ENCODE measurements around the gene TGOLN2. TPM values are rescaled to one million over a fixed set of nuclear protein-coding genes. Genes with fewer than 3 reads are reported as not detected.
A peak's percentile ranks its signal among the peaks of the same experiment; 100 is the strongest.
"Not testable (repeated sequence)": the region's sequence is repeated elsewhere in the genome, so short reads cannot be mapped to it uniquely, and the experiment has no call there.

Gene TGOLN2
- total RNA-seq, 1 donor from 2014 or later, result 96.5 TPM

GRCh38 chr2:85354286-85355072, 26.7 kb upstream of the TGOLN2 start, which contains the start of the genes ELMOD3 and RETSAT:
Gene ELMOD3 (plus strand): TSS chr2:85354769. CDS start chr2:85357199, 2,430 bp downstream.
Gene RETSAT (minus strand): TSS chr2:85354528. CDS start chr2:85354507, 21 bp downstream.
- Mint-ChIP-seq H3K4me1 (ENCODE audit: low read depth) (peaks cover 31% of the 10 kb centered on the region), H3K4me3 (ENCODE audit: low read depth) (peak within 1 kb of the TSS; percentile 99), H3K27me3 (ENCODE audit: low read depth) (no peaks in the 10 kb centered on the region), H3K9me3 (no peaks in the 10 kb centered on the region), H3K27ac (peak within 1 kb of the TSS; percentile 97), H3K36me3 (ENCODE audit: low read depth) (peaks cover 37% of the 10 kb centered on the region)
- intact Hi-C loops (cut with micrococcal nuclease), result loop anchor here (1.0 kb wide), 3 partner anchors 26 to 207 kb away; partner anchors contain the start of genes GGCX and SH2D6
- peak; percentile 97 for DNase-seq (ENCODE audit: low spot score)

GRCh38 chr2:85353876-85354285, 26.1 kb upstream of the TGOLN2 start:
- Mint-ChIP-seq H3K4me3 (ENCODE audit: low read depth) (peak overlapping the region; percentile 99), H3K9me3 (no peaks in the 10 kb centered on the region), H3K27ac (peak overlapping the region; percentile 97), H3K27me3 (ENCODE audit: low read depth) (no peaks in the 10 kb centered on the region), H3K4me1 (ENCODE audit: low read depth) (peaks cover 28% of the 10 kb centered on the region), H3K36me3 (ENCODE audit: low read depth) (peaks cover 39% of the 10 kb centered on the region)
- no peak for DNase-seq (ENCODE audit: low spot score)
- intact Hi-C loops (cut with micrococcal nuclease), result loop anchor here (1.0 kb wide), 3 partner anchors 26 to 207 kb away; partner anchors contain the start of genes GGCX and SH2D6

- H3K4me3 Mint-ChIP-seq (ENCODE audit: low read depth), result no peak overlapping the region
- intact Hi-C loops (cut with micrococcal nuclease), result no loop called here
- no peaks in the 10 kb centered on the region for H3K9me3 Mint-ChIP-seq
- H3K27me3 Mint-ChIP-seq (ENCODE audit: low read depth), result no peaks in the 10 kb centered on the region
- H3K27ac Mint-ChIP-seq, result no peak overlapping the region
- H3K36me3 Mint-ChIP-seq (ENCODE audit: low read depth), result peaks cover 47% of the 10 kb centered on the region
- H3K4me1 Mint-ChIP-seq (ENCODE audit: low read depth), result peaks cover 3% of the 10 kb centered on the region
- DNase-seq (ENCODE audit: low spot score), result no peak
Measured at GRCh38 chr2:85347599-85347998, 19.8 kb upstream of the TGOLN2 start.

GRCh38 chr2:85344356-85344954, 16.7 kb upstream of the TGOLN2 start:
- Mint-ChIP-seq H3K4me1 (ENCODE audit: low read depth) (no peaks in the 10 kb centered on the region), H3K36me3 (ENCODE audit: low read depth) (peaks cover 32% of the 10 kb centered on the region)
- intact Hi-C loops (cut with micrococcal nuclease), result no loop called here

GRCh38 chr2:85343207-85343895, 15.6 kb upstream of the TGOLN2 start:
- H3K27ac Mint-ChIP-seq; H3K4me3 Mint-ChIP-seq (ENCODE audit: low read depth); H3K27me3 Mint-ChIP-seq (ENCODE audit: low read depth); intact Hi-C loops (cut with micrococcal nuclease); H3K4me1 Mint-ChIP-seq (ENCODE audit: low read depth); DNase-seq (ENCODE audit: low spot score); H3K9me3 Mint-ChIP-seq: not testable (repeated sequence)
- H3K36me3 Mint-ChIP-seq (ENCODE audit: low read depth), result peaks cover 26% of the 10 kb centered on the region

More at GRCh38 chr2:85344356-85344954, 16.7 kb upstream of the TGOLN2 start:
- Mint-ChIP-seq H3K27ac (no peak overlapping the region), H3K4me3 (ENCODE audit: low read depth) (no peak overlapping the region), H3K27me3 (ENCODE audit: low read depth) (peaks cover 3% of the 10 kb centered on the region), H3K9me3 (no peaks in the 10 kb centered on the region)
- DNase-seq (ENCODE audit: low spot score), result no peak

GRCh38 chr2:85342156-85342555, 14.4 kb upstream of the TGOLN2 start:
- Mint-ChIP-seq H3K4me3 (ENCODE audit: low read depth) (no peak overlapping the region), H3K27me3 (ENCODE audit: low read depth) (peaks cover 4% of the 10 kb centered on the region), H3K27ac (peak overlapping the region; percentile 48), H3K4me1 (ENCODE audit: low read depth) (no peaks in the 10 kb centered on the region), H3K9me3 (no peaks in the 10 kb centered on the region), H3K36me3 (ENCODE audit: low read depth) (peaks cover 19% of the 10 kb centered on the region)
- no peak for DNase-seq (ENCODE audit: low spot score)
- intact Hi-C loops (cut with micrococcal nuclease), result no loop called here

- Mint-ChIP-seq H3K9me3 (no peaks in the 10 kb centered on the region), H3K4me3 (ENCODE audit: low read depth) (no peak overlapping the region)
- intact Hi-C loops (cut with micrococcal nuclease), result no loop called here
Measured at GRCh38 chr2:85341269-85342029, 13.7 kb upstream of the TGOLN2 start.

GRCh38 chr2:85340034-85340892, 12.5 kb upstream of the TGOLN2 start:
- DNase-seq (ENCODE audit: low spot score), result no peak
- peaks cover 14% of the 10 kb centered on the region for H3K36me3 Mint-ChIP-seq (ENCODE audit: low read depth)
- H3K4me1 Mint-ChIP-seq (ENCODE audit: low read depth), result no peaks in the 10 kb centered on the region
- intact Hi-C loops (cut with micrococcal nuclease), result no loop called here
- no peak overlapping the region for H3K27ac Mint-ChIP-seq
- H3K4me3 Mint-ChIP-seq (ENCODE audit: low read depth), result no peak overlapping the region
- no peaks in the 10 kb centered on the region for H3K9me3 Mint-ChIP-seq
- H3K27me3 Mint-ChIP-seq (ENCODE audit: low read depth), result peaks cover 4% of the 10 kb centered on the region

More at GRCh38 chr2:85341269-85342029, 13.7 kb upstream of the TGOLN2 start:
- H3K27ac Mint-ChIP-seq, result no peak overlapping the region
- H3K4me1 Mint-ChIP-seq (ENCODE audit: low read depth), result no peaks in the 10 kb centered on the region
- H3K27me3 Mint-ChIP-seq (ENCODE audit: low read depth), result peaks cover 4% of the 10 kb centered on the region
- DNase-seq (ENCODE audit: low spot score), result no peak
- H3K36me3 Mint-ChIP-seq (ENCODE audit: low read depth), result peaks cover 19% of the 10 kb centered on the region

- Mint-ChIP-seq H3K4me3 (ENCODE audit: low read depth) (no peak overlapping the region), H3K9me3 (no peaks in the 10 kb centered on the region)
Measured at GRCh38 chr2:85334928-85335327, 7.1 kb upstream of the TGOLN2 start.

GRCh38 chr2:85333877-85334276, 6.1 kb upstream of the TGOLN2 start:
- H3K4me3 Mint-ChIP-seq (ENCODE audit: low read depth); H3K27ac Mint-ChIP-seq; H3K27me3 Mint-ChIP-seq (ENCODE audit: low read depth); H3K9me3 Mint-ChIP-seq; DNase-seq (ENCODE audit: low spot score); intact Hi-C loops (cut with micrococcal nuclease); H3K36me3 Mint-ChIP-seq (ENCODE audit: low read depth): not testable (repeated sequence)
- H3K4me1 Mint-ChIP-seq (ENCODE audit: low read depth), result peaks cover 19% of the 10 kb centered on the region

More at GRCh38 chr2:85334928-85335327, 7.1 kb upstream of the TGOLN2 start:
- H3K27me3 Mint-ChIP-seq (ENCODE audit: low read depth), result peaks cover 2% of the 10 kb centered on the region
- H3K27ac Mint-ChIP-seq, result no peak overlapping the region
- no peak for DNase-seq (ENCODE audit: low spot score)
- peaks cover 13% of the 10 kb centered on the region for H3K4me1 Mint-ChIP-seq (ENCODE audit: low read depth)
- no peaks in the 10 kb centered on the region for H3K36me3 Mint-ChIP-seq (ENCODE audit: low read depth)
- intact Hi-C loops (cut with micrococcal nuclease), result no loop called here

- intact Hi-C loops (cut with micrococcal nuclease), result no loop called here
- H3K36me3 Mint-ChIP-seq (ENCODE audit: low read depth), result peaks cover 18% of the 10 kb centered on the region
- H3K4me1 Mint-ChIP-seq (ENCODE audit: low read depth), result peaks cover 23% of the 10 kb centered on the region
- H3K27ac Mint-ChIP-seq, result no peak overlapping the region
- H3K27me3 Mint-ChIP-seq (ENCODE audit: low read depth), result no peaks in the 10 kb centered on the region
- DNase-seq (ENCODE audit: low spot score), result no peak
- no peak overlapping the region for H3K4me3 Mint-ChIP-seq (ENCODE audit: low read depth)
- H3K9me3 Mint-ChIP-seq, result no peaks in the 10 kb centered on the region
Measured at GRCh38 chr2:85330839-85331636, 3.2 kb upstream of the TGOLN2 start.
